Panc1 (cell line): ENCODE data around the gene EMILIN3. TPM values are rescaled to one million over a fixed set of nuclear protein-coding genes. Genes with fewer than 3 reads are reported as not detected.
A peak's percentile ranks its signal among the peaks of the same experiment; 100 is the strongest.

ENCODE experiments used
- ATAC-seq: fragments of 200-7000 bp; cut with Tn5 transposase; 2 replicates; pipeline ENCODE4 v1.9.1; 2020; ENCODE audit warnings: mild to moderate bottlenecking, moderate library complexity
- BruUV-seq: library from RNA; stranded (reverse); fragments of 400-500 nt; replicated peaks from 2 replicates; lab custom pipeline; 2021; lab: Mats Ljungman, UMichigan
- CTCF ChIA-PET: fragments of 300-600 bp; sonication (Branson Sonifier 250); formaldehyde crosslinking; loops from one replicate; lab custom pipeline; 2022; ENCODE audit warnings: antibody characterized with exemption; lab: Charles Lee
- POLR2A ChIA-PET: fragments of 300-600 bp; sonication (Branson Sonifier 250); formaldehyde crosslinking; loops from one replicate; lab custom pipeline; 2022; ENCODE audit warnings: antibody characterized with exemption; lab: Charles Lee
- DNase-seq: peaks from one replicate; pipeline ENCODE4 v3.0.0-alpha.2; 2010; ENCODE audit warnings: low read depth, low spot score
- H3K27ac ChIP-seq: 2 replicates; pipeline ENCODE4 v1.5.1; 2011; ENCODE audit warnings: mild to moderate bottlenecking, low read length, inconsistent platforms
- H3K27me3 ChIP-seq: fragments of 200-500 bp; sonication (Bioruptor generic); 2 replicates; pipeline ENCODE4 v1.6.0; 2014; ENCODE audit warnings: low read length, inconsistent platforms; ENCODE audit not compliant: control insufficient read depth, insufficient read depth
- H3K36me3 ChIP-seq: fragments of 200-500 bp; sonication (Bioruptor generic); 2 replicates; pipeline ENCODE4 v1.5.1; 2014; ENCODE audit warnings: inconsistent platforms, mild to moderate bottlenecking, low read length, moderate library complexity; ENCODE audit not compliant: control insufficient read depth, insufficient read depth
- H3K4me1 ChIP-seq: 2 replicates; pipeline ENCODE4 v1.5.1; 2011; ENCODE audit warnings: inconsistent platforms, mild to moderate bottlenecking, low read length, moderate library complexity; ENCODE audit not compliant: control insufficient read depth, insufficient read depth
- H3K4me3 ChIP-seq, 2 experiments: 2 replicates each; pipeline ENCODE4 v1.5.1; 2011 to 2012; ENCODE audit warnings: low read depth in 2 of 2, low read length in 2 of 2, mild to moderate bottlenecking in 2 of 2, inconsistent platforms in 1 of 2, moderate library complexity in 1 of 2
- H3K9me3 ChIP-seq: fragments of 200-500 bp; sonication (Bioruptor generic); 2 replicates; pipeline ENCODE4 v1.5.1; 2014; ENCODE audit warnings: low read depth, mild to moderate bottlenecking, inconsistent platforms, low read length, moderate library complexity; ENCODE audit not compliant: control insufficient read depth, insufficient read depth
- CTCF ChIP-seq: fragments of 450-650 bp; IDR thresholded peaks from 2 replicates; pipeline ENCODE4 v1.5.1; 2017; ENCODE audit warnings: mild to moderate bottlenecking
- POLR2AphosphoS5 ChIP-seq: IDR thresholded peaks from 2 replicates; pipeline ENCODE4 v1.6.1; 2012; ENCODE audit warnings: mild to moderate bottlenecking, low read depth, low read length, moderate library complexity
- REST ChIP-seq, 2 experiments: IDR thresholded peaks; 2 replicates each; pipeline ENCODE4 v1.6.1; 2011 to 2012; ENCODE audit warnings: low read depth in 2 of 2, control low read depth in 1 of 2, low read length in 1 of 2, mild to moderate bottlenecking in 1 of 2, moderate library complexity in 1 of 2; ENCODE audit not compliant: insufficient read depth in 1 of 2
- SIN3A ChIP-seq: IDR thresholded peaks from 2 replicates; pipeline ENCODE4 v1.6.1; 2012; ENCODE audit warnings: low read depth, mild to moderate bottlenecking, low read length, moderate library complexity, borderline replicate concordance; ENCODE audit not compliant: insufficient read depth
- TCF7L2 ChIP-seq: IDR thresholded peaks from 2 replicates; pipeline ENCODE4 v1.6.1; 2011; ENCODE audit warnings: mild to moderate bottlenecking, low read depth, low read length, inconsistent platforms
- in situ Hi-C: cut with HindIII; loops from 2 replicates; pipeline ENCODE4 v1.10.0; 2016; ENCODE audit warnings: low sequenced_read_pairs, low pct_unique_long_range_greater_than_20kb
- intact Hi-C: fragments of 100-400 bp; cut with micrococcal nuclease; formaldehyde crosslinking; loops from one replicate; pipeline ENCODE4 v1.10.0; 2022; ENCODE audit not compliant: unreplicated experiment
- total RNA-seq: library from RNA; stranded (reverse); gene quantifications from one replicate; pipeline ENCODE4 v1.2.1, GENCODE V29; 2021; ENCODE audit not compliant: unreplicated experiment

Gene EMILIN3
- total RNA-seq, 1 experiment from 2014 or later: 0.54 TPM

GRCh38 chr20:41342474-41343464 is 23.8 kb downstream of the EMILIN3 start:
- intact Hi-C loops (no loop called here), in situ Hi-C loops (no loop called here)
- Histone ChIP-seq H3K36me3 (no peaks in the 10 kb centered on the region), H3K9me3 (no peaks in the 10 kb centered on the region), H3K4me3 (no peak overlapping the region), H3K4me1 (peaks cover 3% of the 10 kb centered on the region; the same call in 1 of the 2 replicates), H3K27me3 (no peaks in the 10 kb centered on the region), H3K27ac (no peak overlapping the region)
- BruUV-seq: TSS peak; percentile 81
- TF ChIP-seq REST (IDR thresholded peaks at IDR 0.05; ENCODE audit: insufficient read depth in 1 of 2, low read depth in 2 of 2, low read length in 1 of 2) (no peak), TCF7L2 (no peak), POLR2AphosphoS5 (no peak), CTCF (no peak), SIN3A (no peak)
- ATAC-seq (no peak), DNase-seq (no peak)
- POLR2A ChIA-PET: no interaction called here
- CTCF ChIA-PET: interaction anchor here (0.6 to 3.5 kb wide), 2 partner anchors 170 to 334 kb away, joined by 6 to 24 read pairs; no protein-coding TSS in a partner anchor

- DNase-seq (no peak), ATAC-seq (peak; percentile 92)
- ChIA-PET POLR2A (interaction anchor here (0.6 kb wide), 1 partner anchor 202 kb away, joined by 6 read pairs; no protein-coding TSS in a partner anchor), CTCF (interaction anchor here (0.6 to 3.5 kb wide), 9 partner anchors 17 to 206 kb away, joined by 3 to 40 read pairs (median 5); no protein-coding TSS in a partner anchor)
- intact Hi-C loops (loop anchor here (2.0 kb wide), 1 partner anchor 206 kb away; no protein-coding TSS in a partner anchor), in situ Hi-C loops (no loop called here)
- no TSS peak for BruUV-seq
- peak; percentile 62 for TF ChIP-seq POLR2AphosphoS5
- TF ChIP-seq TCF7L2: no peak
- H3K9me3 ChIP-seq: no peaks in the 10 kb centered on the region
- peak within 1 kb of the TSS; percentile 82 for H3K27ac ChIP-seq
- H3K36me3 ChIP-seq: no peaks in the 10 kb centered on the region
- H3K27me3 ChIP-seq: no peaks in the 10 kb centered on the region
- H3K4me3 ChIP-seq: peak within 1 kb of the TSS; percentile 52 to 86
- H3K4me1 ChIP-seq: peaks cover 3% of the 10 kb centered on the region; the same call in 1 of the 2 replicates
Observed at GRCh38 chr20:41340327-41341055, 26.1 kb downstream of the EMILIN3 start, which contains the start of gene LPIN3. Gene LPIN3 (plus strand): TSS chr20:41340821. CDS start chr20:41345804, 4,983 bp downstream.
